SU-DHL-6 (cell line): ENCODE measurements around the gene F9.

Experiments
- H2AFZ ChIP-seq: fragments of 200-600 bp; sonication (generic); 2 replicates; pipeline ENCODE4 v1.6.1; 2014; ENCODE audit warnings: low read depth, mild to moderate bottlenecking, moderate library complexity, mixed read lengths, antibody characterized with exemption, low read length; ENCODE audit not compliant: severe bottlenecking
- H3F3A ChIP-seq: fragments of 200-600 bp; shearing (Covaris generic); 2 replicates; pipeline ENCODE4 v1.6.0; 2016; ENCODE audit warnings: antibody characterized with exemption, mild to moderate bottlenecking; ENCODE audit not compliant: insufficient read depth
- H3K27ac ChIP-seq: fragments of 200-600 bp; sonication (generic); 2 replicates; pipeline ENCODE4 v1.5.1; 2016; ENCODE audit warnings: low read depth, mild to moderate bottlenecking, low read length, moderate library complexity, mixed read lengths
- H3K27me3 ChIP-seq: fragments of 200-600 bp; sonication (generic), shearing (Covaris generic); 2 replicates; pipeline ENCODE4 v1.6.0; 2014; ENCODE audit warnings: mild to moderate bottlenecking, low read length
- H3K36me3 ChIP-seq: fragments of 200-600 bp; sonication (generic); 2 replicates; pipeline ENCODE4 v1.6.1; 2014; ENCODE audit warnings: mild to moderate bottlenecking, low read length, mixed read lengths
- H3K4me2 ChIP-seq: fragments of 300-600, 200-600 bp; shearing (Covaris generic), sonication (generic); 2 replicates; pipeline ENCODE4 v1.6.0; 2014; ENCODE audit warnings: low read length, low read depth, mild to moderate bottlenecking; ENCODE audit not compliant: poor library complexity, severe bottlenecking
- H3K4me3 ChIP-seq: fragments of 200-600 bp; sonication (generic); 2 replicates; pipeline ENCODE4 v1.5.1; 2014; ENCODE audit warnings: antibody characterized with exemption, low read length, mild to moderate bottlenecking, mixed read lengths; ENCODE audit not compliant: insufficient read depth, poor library complexity, severe bottlenecking
- H3K79me2 ChIP-seq: fragments of 200-600 bp; sonication (generic); 2 replicates; pipeline ENCODE4 v1.6.1; 2014; ENCODE audit warnings: mild to moderate bottlenecking, low read length, moderate library complexity; ENCODE audit not compliant: insufficient read depth
- H3K9ac ChIP-seq: fragments of 200-600 bp; sonication (generic); 2 replicates; pipeline ENCODE4 v1.7.0; 2014; ENCODE audit warnings: mild to moderate bottlenecking, low read length
- H3K9me2 ChIP-seq: fragments of 200-600 bp; sonication (generic); replicated peaks from 2 replicates; pipeline ENCODE4 v1.6.1; 2014; ENCODE audit warnings: low read length; ENCODE audit not compliant: insufficient read depth
- H3K9me3 ChIP-seq: fragments of 200-600 bp; sonication (generic); 2 replicates; pipeline ENCODE4 v1.6.1; 2014; ENCODE audit warnings: low read length, mixed read lengths; ENCODE audit not compliant: insufficient read depth
- H4K20me1 ChIP-seq: fragments of 200-600 bp; sonication (generic); 2 replicates; pipeline ENCODE4 v1.6.1; 2014; ENCODE audit warnings: low read depth, mild to moderate bottlenecking, antibody characterized with exemption, low read length, moderate library complexity, mixed read lengths
- EZH2phosphoT487 ChIP-seq: fragments of 200-600 bp; sonication (generic), shearing (Covaris generic); conservative IDR thresholded peaks from 2 replicates; pipeline ENCODE4 v1.6.1; 2018; ENCODE audit warnings: mild to moderate bottlenecking, antibody characterized with exemption, low read length, moderate library complexity, mixed read lengths
- TF ChIP-seq, protein P1 (sequence below): fragments of 200-600 bp; sonication (generic); IDR thresholded peaks from one replicate; pipeline ENCODE4 v1.5.1; 2017; ENCODE audit warnings: antibody characterized with exemption, mild to moderate bottlenecking, low read length, moderate library complexity; ENCODE audit not compliant: insufficient read depth, poor library complexity, severe bottlenecking

The F9 gene

DNA sequence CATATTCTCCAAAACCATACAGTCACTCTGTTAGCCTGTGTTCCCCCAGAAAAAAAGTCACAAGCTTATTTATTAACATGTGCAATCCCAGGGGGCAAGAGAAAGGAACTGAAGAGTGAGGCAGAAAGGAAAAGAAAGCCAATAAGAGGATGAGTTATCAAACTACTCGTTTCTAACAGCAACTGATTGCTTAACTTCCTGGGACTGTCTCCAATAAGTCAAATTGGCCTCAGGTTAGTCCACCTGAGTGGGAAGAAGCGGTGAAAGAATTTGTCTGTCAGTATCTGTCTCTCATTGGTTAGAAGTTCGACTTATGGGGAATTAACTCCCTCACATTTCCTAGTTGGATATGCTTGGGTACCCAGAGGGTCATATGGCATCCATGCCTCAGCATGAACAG lies 14.1 kb downstream of the F9 start:
- no peak overlapping the region for H2AFZ ChIP-seq
- no peaks in the 10 kb centered on the region for H3K9me2 ChIP-seq
- no peak overlapping the region for H3K4me3 ChIP-seq
- no peak overlapping the region for H3K27ac ChIP-seq
- TF ChIP-seq EZH2phosphoT487 = no peak
- TF ChIP-seq, protein P1, sequence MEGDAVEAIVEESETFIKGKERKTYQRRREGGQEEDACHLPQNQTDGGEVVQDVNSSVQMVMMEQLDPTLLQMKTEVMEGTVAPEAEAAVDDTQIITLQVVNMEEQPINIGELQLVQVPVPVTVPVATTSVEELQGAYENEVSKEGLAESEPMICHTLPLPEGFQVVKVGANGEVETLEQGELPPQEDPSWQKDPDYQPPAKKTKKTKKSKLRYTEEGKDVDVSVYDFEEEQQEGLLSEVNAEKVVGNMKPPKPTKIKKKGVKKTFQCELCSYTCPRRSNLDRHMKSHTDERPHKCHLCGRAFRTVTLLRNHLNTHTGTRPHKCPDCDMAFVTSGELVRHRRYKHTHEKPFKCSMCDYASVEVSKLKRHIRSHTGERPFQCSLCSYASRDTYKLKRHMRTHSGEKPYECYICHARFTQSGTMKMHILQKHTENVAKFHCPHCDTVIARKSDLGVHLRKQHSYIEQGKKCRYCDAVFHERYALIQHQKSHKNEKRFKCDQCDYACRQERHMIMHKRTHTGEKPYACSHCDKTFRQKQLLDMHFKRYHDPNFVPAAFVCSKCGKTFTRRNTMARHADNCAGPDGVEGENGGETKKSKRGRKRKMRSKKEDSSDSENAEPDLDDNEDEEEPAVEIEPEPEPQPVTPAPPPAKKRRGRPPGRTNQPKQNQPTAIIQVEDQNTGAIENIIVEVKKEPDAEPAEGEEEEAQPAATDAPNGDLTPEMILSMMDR = no peak
- no peaks in the 10 kb centered on the region for H3K9me3 ChIP-seq
- no peaks in the 10 kb centered on the region for H3F3A ChIP-seq
- H3K79me2 ChIP-seq = no peaks in the 10 kb centered on the region
- H3K4me2 ChIP-seq = no peak overlapping the region
- no peaks in the 10 kb centered on the region for H4K20me1 ChIP-seq
- no peak overlapping the region for H3K9ac ChIP-seq
- no peaks in the 10 kb centered on the region for H3K36me3 ChIP-seq
- H3K27me3 ChIP-seq = no peaks in the 10 kb centered on the region

DNA sequence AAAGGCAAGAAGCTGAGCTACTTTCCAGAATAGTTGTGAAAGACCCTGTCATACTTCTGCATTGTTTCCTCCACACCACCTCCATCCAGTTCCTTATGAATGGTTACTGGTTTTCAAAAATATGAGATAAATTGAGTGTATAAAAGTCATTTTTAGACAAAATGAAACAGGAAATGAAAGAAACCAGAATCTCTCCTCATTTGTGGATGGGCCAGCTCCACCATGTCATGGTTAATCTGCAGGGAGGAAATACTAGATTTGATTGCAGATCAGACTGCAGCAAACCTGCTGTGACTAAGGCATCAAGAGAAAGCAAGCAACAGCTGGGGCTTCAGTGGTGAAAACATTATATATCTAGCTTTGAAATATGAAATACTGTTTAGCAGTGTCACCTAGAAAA lies 23.8 kb downstream of the F9 start:
- H3K9me3 ChIP-seq = no peaks in the 10 kb centered on the region
- no peak overlapping the region for H3K4me2 ChIP-seq
- H3K9me2 ChIP-seq = no peaks in the 10 kb centered on the region
- H3K27ac ChIP-seq = no peak overlapping the region
- H3K9ac ChIP-seq = no peak overlapping the region
- H3K79me2 ChIP-seq = no peaks in the 10 kb centered on the region
- TF ChIP-seq, protein P1 = no peak
- TF ChIP-seq EZH2phosphoT487 = no peak
- H3K27me3 ChIP-seq = no peaks in the 10 kb centered on the region
- no peaks in the 10 kb centered on the region for H3K36me3 ChIP-seq
- no peaks in the 10 kb centered on the region for H3F3A ChIP-seq
- H3K4me3 ChIP-seq = no peak overlapping the region
- no peaks in the 10 kb centered on the region for H4K20me1 ChIP-seq
- no peak overlapping the region for H2AFZ ChIP-seq

DNA sequence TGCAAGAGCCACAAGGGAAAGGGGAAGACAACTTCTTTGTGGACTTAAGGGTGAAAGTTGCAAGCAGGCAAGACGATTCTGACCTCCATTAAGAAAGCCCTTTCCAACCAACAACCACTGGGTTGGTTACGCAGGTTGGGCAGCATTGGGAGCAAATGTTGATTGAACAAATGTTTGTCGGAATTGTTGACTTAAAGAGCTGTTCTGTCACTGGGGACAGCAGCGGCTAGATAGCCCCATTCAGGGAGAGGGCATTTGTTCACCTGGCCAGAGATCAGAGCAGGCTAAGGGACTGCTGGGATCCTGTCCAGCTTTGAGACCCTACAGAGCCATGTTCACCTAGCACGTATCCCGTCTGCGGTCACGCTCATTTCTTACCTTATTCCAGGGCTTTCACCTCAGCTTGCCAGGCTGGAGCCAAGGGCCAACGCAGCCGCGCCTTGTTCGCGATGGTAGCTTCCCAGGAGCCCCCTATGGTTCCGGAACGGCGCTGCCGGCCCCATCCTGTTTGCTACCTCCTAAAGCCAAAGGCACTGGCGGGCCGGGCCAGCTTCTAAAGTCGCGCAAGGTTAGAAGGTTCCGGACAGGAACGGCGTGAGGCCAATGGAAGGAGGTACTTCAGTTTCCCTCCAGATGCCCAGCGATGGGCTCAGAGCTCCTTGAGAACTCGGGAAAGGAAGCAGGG lies 24.6 kb downstream of the F9 start:
- no peak for TF ChIP-seq EZH2phosphoT487
- TF ChIP-seq, protein P1 = no peak
- H3K27ac ChIP-seq = no peak overlapping the region
- no peaks in the 10 kb centered on the region for H3K79me2 ChIP-seq
- H3K9me2 ChIP-seq = no peaks in the 10 kb centered on the region
- no peak overlapping the region for H3K9ac ChIP-seq
- H3K27me3 ChIP-seq = no peaks in the 10 kb centered on the region
- H3K4me2 ChIP-seq = no peak overlapping the region
- no peak overlapping the region for H3K4me3 ChIP-seq
- no peaks in the 10 kb centered on the region for H3K36me3 ChIP-seq
- H3F3A ChIP-seq = no peaks in the 10 kb centered on the region
- no peak overlapping the region for H2AFZ ChIP-seq
- H3K9me3 ChIP-seq = no peaks in the 10 kb centered on the region
- no peaks in the 10 kb centered on the region for H4K20me1 ChIP-seq
